Measurements from ENCODE around the gene ZIC5.

Gene ZIC5

DNA sequence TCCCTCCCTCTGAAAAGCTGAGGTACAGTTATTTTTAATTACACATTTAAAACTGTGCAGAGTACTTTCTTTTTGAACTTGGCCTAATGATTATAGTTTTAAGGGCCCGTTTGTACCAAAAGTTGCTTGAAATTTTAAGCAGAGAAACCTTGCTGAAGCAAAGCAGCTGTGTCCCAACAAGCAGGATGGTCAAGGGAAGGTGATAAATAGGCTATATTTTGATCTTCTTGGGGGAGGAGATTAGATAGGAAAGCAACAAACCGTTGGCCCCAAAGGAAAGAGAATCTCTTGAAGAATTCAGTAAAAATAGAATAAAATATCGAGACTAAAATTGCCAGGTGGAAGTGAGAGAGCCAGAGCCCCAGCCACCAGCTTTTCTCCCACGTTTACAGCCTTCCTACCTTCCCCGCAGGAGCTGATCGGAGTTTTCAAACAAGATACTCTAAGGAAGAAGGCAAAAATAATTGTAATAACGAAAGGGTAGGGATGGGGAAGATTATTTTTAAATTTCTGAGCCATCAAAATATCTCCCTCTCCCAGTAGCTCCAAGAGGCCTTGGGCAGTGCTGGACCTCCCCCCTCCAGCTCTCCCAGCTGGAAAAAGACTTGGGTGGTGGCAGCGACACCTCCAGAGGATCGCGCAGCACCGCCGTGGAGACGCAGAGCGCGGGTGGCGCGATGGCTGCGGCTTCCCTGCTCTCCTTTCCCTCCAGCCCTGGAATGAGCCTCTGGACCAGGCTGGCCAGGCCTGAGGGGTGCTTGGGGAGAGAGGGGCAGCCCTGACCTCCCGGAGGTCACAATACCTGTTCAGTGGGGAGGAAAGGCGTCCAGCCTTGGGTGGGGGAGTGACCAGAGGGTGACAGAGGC, 15.8 kb upstream of the ZIC5 start:
- DNase-seq (ENCODE audit: low spot score) = no peak

DNA sequence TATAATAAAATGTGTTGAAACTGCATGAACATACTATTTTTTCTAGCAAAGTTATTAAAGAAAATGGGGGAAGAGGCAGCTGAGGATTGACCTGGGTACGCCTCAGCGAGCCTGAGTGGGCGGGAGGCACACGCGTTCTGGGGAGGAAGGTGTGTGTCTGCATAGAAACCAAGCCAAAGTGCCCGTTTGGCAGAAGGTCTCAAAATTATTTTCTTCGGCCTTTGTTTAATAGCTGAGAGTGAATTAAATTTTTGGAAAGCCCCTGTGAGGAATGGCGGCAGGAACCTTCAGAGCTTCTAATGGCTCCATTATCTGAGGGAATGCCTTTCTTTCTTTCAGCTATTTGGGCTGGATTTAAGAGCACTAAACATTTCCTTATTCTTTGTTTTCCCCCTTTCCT, 15.2 kb upstream of the ZIC5 start:
- no peak for DNase-seq (ENCODE audit: low spot score)

DNA sequence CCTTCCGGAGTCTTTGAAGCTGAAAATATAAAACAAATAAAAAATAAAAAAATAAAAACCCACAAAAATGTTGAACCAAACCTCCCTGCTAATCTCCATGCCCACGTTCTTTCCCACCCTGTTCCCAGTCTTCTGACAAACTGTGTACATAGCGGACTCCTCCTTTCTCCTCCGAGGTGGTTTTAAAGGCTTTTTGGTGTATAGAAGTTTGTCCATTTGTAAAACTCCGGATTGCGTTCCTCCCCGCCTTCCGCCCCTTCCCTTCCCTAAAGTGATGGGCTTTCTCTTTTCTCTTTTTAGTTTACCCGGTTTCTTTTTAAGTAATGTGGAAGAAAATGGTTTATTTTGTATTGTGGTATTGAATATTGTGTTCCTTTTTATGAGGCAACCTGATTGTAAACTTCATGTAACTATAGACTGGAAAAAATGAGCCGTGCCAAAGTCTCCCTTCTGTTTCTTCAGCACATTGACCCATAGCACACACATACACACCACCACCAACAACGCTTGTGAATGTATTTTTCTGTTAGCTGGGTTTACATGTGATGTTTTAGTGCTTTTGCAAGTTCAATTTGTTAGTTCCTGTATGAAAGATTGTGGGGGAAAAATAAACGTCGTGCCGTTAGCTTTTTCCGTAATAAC, 14.4 kb upstream of the ZIC5 start:
- no peak for DNase-seq (ENCODE audit: low spot score)

DNA sequence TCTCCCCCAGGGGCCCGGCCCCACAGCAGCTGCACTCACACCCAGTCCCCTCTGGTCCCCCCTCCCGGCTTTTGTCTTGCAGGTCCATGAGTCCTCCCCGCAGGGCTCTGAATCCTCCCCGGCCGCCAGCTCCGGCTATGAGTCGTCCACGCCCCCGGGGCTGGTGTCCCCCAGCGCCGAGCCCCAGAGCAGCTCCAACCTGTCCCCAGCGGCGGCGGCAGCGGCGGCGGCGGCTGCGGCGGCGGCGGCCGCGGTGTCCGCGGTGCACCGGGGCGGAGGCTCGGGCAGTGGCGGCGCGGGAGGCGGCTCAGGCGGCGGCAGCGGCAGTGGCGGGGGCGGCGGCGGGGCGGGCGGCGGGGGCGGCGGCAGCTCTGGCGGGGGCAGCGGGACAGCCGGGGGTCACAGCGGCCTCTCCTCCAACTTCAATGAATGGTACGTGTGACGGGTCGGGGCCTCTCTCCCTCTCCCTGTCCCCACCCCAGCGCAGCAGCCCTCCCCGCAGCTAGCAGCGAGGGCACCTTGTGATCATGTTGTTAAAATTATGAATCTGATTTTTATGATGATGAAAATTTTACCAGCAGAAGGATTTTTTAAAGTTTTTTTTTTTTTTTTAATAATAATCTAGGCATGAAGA, 13.8 kb upstream of the ZIC5 start:
- DNase-seq (ENCODE audit: low spot score) = no peak

DNA sequence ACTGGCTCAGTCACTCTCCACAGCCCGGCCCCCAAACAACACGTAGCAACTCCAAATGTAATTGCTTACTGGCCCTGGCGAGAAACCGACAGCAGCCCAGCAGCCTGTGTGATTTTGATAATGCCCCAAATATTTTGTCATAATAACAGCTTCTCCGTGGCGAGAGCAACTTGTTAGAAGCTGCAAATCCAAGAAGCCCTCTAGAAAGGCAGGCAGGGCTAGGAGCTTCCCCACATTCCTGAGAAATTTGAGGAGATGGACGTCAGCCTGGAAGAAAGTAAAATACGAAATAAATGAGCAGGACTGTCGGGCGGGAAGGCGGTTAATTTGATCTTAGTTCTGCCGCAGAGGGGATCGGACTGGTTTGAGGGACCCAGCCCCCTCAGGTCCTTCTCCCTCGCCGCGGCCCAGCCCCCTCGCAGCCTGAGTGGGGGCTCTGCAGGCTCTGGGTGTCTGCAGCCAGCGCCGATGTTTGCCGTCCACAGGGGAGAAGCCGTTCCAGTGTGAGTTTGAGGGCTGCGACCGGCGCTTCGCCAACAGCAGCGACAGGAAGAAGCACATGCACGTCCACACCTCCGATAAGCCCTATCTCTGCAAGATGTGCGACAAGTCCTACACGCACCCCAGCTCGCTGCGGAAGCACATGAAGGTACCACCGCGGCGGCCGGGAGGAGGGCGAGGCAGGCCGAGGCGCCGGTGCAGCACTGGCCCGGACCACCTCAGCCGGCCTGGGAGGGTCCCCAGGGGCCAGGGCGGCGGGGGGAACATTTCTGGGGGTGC, 13.1 kb upstream of the ZIC5 start:
- DNase-seq (ENCODE audit: low spot score) = no peak

DNA sequence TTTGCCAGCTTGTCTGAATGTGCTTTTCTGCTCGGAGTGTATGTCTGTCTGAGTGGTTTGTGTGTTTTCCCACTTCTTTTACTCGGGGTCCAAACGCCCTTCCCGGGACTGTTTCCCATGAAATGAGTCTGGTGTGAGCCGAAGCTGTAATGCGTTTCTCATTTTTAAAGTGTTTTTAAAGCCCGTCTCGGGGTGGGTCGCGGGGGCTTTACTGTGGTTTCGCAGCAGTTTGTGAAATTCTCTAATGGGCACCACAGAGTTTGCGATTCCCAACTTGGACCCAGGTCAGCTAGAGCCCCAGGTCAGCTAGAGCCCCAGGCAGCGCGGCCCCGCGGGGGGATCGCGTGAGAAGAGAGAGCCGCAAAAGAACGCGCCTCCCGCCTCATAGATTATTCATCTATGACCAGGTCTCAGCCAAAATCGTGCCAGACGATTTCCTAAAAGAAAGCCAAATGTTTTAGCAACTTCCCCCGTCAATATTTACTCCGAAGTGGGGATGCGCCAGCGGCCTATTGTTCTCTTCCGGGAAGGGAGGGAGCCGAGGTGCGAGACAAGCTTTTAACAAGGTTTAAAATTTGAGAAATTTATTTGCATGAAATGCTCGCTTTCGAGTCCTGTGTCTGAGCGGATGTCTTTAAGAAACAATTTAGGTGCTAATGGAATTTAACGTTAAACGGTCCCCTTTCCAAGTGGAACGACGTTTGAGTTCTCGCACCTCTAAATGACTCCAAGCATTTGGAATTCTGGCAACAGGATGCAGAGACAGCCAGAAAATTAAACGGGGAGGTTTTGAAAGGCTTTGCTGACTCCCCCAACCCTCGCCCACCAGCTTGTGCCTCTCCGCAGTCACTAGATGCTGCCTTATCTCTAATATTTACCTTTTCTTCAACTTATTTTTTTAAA, 12.2 kb upstream of the ZIC5 start:
- no peak for DNase-seq (ENCODE audit: low spot score)

DNA sequence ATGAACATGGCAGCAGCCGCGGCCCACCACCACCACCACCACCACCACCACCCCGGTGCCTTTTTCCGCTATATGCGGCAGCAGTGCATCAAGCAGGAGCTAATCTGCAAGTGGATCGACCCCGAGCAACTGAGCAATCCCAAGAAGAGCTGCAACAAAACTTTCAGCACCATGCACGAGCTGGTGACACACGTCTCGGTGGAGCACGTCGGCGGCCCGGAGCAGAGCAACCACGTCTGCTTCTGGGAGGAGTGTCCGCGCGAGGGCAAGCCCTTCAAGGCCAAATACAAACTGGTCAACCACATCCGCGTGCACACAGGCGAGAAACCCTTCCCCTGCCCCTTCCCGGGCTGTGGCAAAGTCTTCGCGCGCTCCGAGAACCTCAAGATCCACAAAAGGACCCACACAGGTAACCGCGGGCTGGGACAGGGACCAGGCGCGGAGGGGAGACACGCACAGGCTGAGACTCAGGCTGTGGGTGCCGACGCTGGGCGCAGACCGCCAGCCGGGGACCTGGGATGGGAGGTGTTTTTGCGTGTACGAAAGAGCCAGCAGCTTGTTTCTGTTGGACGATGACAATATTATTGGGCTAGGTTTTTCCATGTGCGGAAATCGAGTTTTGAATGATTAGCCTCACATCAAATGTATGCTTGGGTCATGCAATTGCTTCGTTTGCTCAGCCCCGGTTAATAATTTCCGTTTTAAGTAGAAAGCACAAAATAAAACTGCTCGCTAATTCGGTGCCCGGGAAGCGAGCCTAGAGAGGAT, 11.3 kb upstream of the ZIC5 start:
- DNase-seq (ENCODE audit: low spot score) = no peak

DNA sequence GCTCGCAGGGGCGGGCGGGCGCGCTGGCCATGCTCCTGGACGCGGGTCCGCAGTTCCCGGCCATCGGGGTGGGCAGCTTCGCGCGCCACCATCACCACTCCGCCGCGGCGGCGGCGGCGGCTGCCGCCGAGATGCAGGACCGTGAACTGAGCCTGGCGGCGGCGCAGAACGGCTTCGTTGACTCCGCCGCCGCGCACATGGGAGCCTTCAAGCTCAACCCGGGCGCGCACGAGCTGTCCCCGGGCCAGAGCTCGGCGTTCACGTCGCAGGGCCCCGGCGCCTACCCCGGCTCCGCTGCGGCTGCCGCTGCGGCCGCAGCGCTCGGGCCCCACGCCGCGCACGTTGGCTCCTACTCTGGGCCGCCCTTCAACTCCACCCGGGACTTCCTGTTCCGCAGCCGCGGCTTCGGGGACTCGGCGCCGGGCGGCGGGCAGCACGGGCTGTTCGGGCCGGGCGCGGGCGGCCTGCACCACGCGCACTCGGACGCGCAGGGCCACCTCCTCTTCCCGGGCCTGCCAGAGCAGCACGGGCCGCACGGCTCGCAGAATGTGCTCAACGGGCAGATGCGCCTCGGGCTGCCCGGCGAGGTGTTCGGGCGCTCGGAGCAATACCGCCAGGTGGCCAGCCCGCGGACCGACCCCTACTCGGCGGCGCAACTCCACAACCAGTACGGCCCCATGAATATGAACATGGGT, 10.6 kb upstream of the ZIC5 start:
- no peak for DNase-seq (ENCODE audit: low spot score)

DNA sequence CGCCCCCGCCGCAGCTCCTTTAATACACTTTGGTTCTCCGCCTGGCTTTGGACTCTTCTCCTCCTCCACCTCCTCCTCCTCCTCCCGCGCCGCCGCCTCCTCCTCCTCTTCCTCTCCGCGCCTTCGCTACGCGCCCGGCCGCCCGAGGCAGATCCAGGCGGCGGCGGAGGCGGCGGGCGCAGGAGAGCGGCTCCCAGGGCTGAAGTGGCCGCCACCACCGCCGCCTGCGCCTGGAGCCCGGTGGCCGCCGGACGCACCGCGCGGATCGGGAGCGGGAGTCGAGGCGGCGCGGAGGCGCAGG, 10.1 kb upstream of the ZIC5 start, which contains the start of gene ZIC2:
Gene ZIC2, plus strand, starts transcription at position 50 of the 301 bp plus-strand sequence. CDS start 281 bp downstream, outside the sequence.
- DNase-seq (ENCODE audit: low spot score) = no peak

DNA sequence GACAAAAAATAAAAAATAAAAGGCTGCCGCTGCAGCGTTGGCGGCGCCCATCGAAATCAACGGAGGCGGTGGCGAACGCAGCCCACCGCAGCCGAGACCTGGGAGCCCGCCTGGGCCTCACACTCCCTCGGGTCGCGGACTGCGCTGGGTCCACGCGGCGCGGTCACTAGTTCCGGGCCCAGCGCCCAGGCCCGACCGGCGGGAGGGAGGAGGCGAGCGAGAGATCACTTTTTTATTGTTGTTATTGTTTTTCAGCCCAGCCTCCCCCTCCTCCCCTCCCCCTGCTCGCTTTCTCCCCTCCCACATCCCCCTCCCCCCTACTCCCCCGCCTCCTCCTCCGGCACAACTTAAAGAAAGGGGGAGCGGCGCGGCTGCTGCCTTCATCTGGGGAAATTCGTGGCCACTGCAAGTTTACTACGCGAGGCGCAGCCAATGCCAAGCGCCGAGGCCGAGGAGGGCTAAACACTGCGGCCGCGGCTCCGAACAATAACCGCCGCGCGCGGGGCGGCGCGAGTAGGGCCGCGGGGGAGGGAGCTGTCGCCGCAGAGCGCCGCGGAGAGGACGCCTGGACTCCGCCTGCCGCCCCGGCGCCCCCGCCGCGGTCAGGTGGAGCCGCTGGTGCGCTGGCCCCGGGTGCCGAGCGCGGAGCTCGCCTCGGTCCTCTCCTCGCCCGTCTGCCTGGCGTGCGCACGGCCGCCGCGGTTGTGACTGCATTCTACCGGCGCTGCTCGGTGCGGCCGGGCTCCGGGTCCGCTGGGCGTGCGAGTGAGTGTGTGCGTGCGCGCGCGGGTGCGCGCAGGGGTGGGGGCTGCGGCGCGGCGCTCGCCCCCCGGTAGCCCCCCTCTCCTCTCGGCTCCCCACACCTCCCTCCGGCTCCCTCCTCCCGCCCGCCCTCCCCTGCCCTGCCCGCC, 9.5 kb upstream of the ZIC5 start:
- DNase-seq (ENCODE audit: low spot score) = no peak

DNA sequence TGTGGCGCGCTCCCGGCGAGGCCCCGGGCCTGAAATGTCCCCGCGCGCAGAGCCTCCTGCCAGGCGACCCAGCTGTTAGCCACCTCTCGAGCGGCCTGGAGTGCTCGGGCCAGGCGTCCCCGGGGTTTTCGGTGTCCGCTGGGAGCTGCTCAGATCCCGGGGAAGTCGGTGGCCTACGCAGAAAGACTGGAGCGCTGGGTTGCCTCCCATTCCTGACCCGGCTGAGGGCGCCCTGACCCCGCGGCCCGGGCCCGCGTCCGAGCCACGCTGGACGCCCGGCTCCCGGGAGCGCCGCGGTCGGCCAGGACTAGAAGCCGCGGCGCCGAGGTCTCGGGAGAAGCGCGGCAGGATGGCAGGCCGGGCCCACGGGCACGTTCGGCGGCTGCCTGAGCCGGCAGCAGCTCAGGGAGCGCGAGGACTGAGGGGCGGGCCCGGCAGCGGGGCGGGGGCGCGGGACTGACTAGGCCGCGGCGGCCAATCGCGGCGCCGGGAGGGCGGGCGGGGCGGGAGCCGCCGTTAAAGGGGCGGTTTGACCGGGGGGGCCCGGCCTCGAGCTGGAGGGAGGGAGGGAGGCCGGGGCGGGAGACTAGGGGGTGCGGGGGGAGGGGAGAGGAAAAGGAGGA, 8.7 kb upstream of the ZIC5 start:
- peak; percentile 36 for DNase-seq (ENCODE audit: low spot score)

DNA sequence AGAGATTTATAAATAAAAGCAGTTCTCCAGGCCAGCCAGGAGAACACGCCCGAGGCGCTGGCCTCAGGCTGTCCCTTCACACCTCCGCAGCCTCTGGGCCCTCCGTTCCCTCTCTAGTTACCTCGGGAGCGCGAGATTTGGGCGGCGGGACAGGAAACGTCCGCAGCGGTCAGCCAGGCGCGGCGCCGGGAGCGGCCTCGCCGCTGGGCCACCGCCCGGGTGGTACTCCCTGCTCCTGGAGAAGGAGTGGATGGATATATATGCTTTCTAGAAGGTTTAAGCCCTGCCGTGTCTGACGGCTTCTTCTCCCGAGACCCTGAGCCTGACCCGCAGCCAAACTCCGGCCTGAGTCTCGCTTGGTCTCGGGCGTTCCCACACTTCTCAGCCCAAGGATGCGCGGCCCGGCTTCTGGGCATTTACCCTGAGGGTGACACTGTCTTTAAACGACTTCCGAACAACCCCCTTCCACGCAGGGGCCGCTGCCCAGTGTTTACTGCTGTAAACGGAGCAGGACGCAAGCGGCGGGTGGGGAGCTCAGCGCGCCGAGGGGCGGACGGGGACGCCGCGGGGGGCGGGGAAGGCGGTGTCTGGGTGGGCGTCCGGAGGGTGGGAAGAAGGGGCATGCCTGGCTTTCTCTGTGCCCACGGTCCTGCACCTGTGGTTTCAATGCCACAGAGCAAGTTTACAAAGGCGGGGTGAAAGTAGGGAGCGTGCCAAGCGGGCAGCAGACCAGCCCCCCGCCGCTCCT, 8.1 kb upstream of the ZIC5 start:
- DNase-seq (ENCODE audit: low spot score) = no peak

DNA sequence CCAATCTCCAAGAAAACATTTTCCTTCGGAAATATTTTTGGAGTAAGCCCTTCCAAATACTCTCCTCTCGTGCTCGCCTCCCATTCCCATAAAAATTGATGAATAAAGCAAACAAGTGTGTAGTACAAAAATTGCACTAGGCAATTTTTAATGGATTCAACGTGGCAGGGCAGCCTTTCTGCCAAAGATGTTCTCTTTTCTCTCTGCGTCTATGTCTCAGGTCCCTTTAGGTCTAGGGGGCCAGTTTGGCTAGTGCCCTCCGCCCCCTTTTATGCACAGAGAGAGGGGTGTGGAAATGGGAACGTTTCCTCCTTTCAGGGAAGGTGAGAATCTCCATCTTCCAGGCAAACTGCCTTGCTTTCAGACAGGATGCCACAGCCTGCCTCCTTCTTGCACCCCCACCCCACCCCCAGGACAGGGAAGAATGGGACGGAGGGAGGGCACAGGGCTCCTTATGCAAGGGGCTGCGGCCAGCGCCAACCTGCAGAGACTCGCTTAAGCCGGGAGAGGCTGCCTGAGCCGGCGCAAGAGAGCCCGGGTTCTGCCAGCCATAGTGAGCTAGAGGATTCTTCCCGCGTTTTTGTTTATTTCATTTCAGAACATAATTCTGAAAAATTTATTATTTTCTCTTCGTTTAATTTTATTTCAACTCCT, 7.4 kb upstream of the ZIC5 start:
- DNase-seq (ENCODE audit: low spot score) = no peak

DNA sequence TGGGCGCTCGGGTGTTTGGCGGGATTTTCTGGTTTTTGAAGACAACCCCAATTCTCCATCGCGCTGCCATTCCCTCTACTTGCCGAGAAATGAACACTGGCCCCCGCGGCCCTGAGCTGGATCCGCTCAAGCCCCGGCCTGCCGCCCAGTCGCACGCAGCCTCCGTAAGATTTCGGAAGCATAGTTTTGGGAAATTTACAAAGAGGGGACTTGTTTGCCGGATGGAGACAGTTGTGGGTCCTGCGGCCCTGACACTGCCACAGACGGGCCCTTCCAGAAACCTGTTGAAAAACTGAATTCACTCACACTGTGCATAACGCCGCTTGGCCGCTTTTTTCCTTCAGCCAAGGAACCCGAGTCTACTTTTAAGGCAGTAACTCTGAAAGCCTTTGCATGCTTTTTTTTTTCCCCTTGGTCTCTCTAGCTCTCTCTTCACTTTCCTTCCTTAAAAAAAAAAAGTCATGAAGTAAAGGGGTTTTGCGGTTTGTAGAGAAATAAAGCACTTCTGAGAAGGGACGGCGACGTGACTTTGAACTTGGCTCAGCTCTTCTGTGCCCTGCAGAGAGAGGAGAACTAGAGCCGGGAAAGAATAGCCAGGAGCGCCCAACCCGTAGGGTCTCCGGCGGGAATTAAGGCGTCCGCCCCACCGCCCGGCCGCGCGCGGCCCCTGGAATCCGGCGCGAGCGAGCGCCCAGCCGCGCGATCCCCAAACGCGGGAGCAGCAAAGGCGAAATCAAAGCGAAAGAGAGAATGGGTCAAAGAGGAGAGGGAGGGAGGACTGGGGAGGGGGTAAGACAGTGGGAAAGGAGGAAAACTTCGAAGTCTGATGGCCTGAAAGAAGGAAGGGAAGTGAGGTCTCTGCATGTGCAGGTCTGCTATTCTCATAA, 6.6 kb upstream of the ZIC5 start:
- no peak for DNase-seq (ENCODE audit: low spot score)

DNA sequence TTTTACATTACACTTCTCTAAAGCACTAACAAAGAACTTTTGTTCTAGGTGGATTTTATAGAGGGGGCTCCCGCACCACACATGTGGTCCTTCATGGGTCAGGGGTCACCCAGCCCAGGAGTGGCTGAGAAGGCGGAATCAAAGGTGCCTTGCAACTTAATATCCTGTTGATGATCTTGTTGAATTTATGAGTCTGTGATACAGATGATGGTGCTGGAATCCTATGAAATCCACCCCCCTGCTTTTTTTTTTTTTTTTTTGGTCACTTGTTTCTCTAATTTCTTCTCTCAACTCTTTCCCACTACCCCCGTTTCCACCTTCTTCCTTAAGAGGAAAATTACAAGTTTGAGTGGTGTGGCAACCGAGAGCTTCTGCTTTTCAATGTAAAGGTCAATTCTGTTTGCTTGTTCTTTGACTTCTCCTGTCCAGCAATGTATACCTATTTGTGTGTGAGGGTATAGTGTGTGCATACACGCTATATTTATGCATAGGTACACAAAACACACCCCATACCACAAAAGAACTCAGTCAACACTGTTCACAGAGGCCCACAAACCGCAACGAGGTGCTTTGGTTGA, 5.9 kb upstream of the ZIC5 start:
- DNase-seq (ENCODE audit: low spot score) = no peak

DNA sequence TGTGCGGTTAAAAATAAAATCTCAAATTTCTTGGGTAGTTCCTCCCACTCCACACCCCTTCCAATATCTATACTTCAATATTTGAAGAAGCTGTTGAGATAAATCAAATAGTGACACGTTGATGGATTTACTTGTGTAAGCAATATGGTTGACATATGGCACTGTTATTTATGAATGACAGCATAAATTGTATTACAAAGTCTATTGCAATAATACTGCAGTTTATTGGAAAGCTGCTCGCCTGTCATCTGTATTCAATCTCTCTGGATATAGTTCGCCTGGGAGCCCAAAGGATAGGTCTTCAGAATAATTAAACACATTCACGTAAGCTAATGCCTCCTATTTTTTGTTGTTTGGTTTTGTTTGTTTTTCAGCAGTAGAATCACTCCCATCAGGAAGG, 5.0 kb upstream of the ZIC5 start:
- no peak for DNase-seq (ENCODE audit: low spot score)

Data from CD4-positive, alpha-beta T cell treated with Interleukin-2 at 100 ng/mL for 4 hours (primary cell).